Measurements from ENCODE around the gene BACH2. TPM values are rescaled to one million over a fixed set of nuclear protein-coding genes. Genes with fewer than 3 reads are reported as not detected.

Gene BACH2
- total RNA-seq, 2 donors from 2014 or later, result 0.52 to 1.2 TPM

GRCh38 chr6:90098627-90099026 is 198.0 kb downstream of the BACH2 start:
- no peaks in the 10 kb centered on the region for H3K27me3 ChIP-seq
- DNase-seq, result no peak
- H3K9me3 ChIP-seq, result no peaks in the 10 kb centered on the region
- H3K36me3 ChIP-seq, result no peaks in the 10 kb centered on the region
- H3K27ac ChIP-seq, result no peak overlapping the region
- H3K4me1 ChIP-seq, result peaks cover 7% of the 10 kb centered on the region
- no peak for TF ChIP-seq CTCF (IDR thresholded peaks at IDR 0.05)
- no peak overlapping the region for H3K9ac ChIP-seq (ENCODE audit: low read depth in 2 of 2, low read length in 2 of 2)
- no peak overlapping the region for H3K4me3 ChIP-seq
- intact Hi-C loops (cut with DNase I), result no loop called here

GRCh38 chr6:90098001-90098531 is 198.6 kb downstream of the BACH2 start:
- intact Hi-C loops (cut with DNase I), result no loop called here
- Histone ChIP-seq H3K27ac (no peak overlapping the region), H3K9me3 (no peaks in the 10 kb centered on the region), H3K36me3 (no peaks in the 10 kb centered on the region), H3K4me1 (peaks cover 2% of the 10 kb centered on the region), H3K27me3 (no peaks in the 10 kb centered on the region), H3K4me3 (no peak overlapping the region), H3K9ac (ENCODE audit: low read depth in 2 of 2, low read length in 2 of 2) (no peak overlapping the region)
- no peak for TF ChIP-seq CTCF (IDR thresholded peaks at IDR 0.05)
- no peak for DNase-seq

- intact Hi-C loops (cut with DNase I), result no loop called here
- TF ChIP-seq CTCF (IDR thresholded peaks at IDR 0.05), result no peak
- H3K27ac ChIP-seq, result no peak overlapping the region
- H3K9ac ChIP-seq (ENCODE audit: low read depth in 2 of 2, low read length in 2 of 2), result no peak overlapping the region
- no peaks in the 10 kb centered on the region for H3K9me3 ChIP-seq
- no peaks in the 10 kb centered on the region for H3K4me1 ChIP-seq
- H3K4me3 ChIP-seq, result no peak overlapping the region
- H3K27me3 ChIP-seq, result no peaks in the 10 kb centered on the region
- no peak for DNase-seq
- no peaks in the 10 kb centered on the region for H3K36me3 ChIP-seq
Measured at GRCh38 chr6:90097356-90097755, 199.3 kb downstream of the BACH2 start.

GRCh38 chr6:90096818-90097217 is 199.8 kb downstream of the BACH2 start:
- no peak overlapping the region for H3K4me3 ChIP-seq
- no peak for DNase-seq
- no peaks in the 10 kb centered on the region for H3K9me3 ChIP-seq
- no peak for TF ChIP-seq CTCF (IDR thresholded peaks at IDR 0.05)
- H3K4me1 ChIP-seq, result no peaks in the 10 kb centered on the region
- intact Hi-C loops (cut with DNase I), result no loop called here
- H3K27me3 ChIP-seq, result no peaks in the 10 kb centered on the region
- H3K36me3 ChIP-seq, result no peaks in the 10 kb centered on the region
- H3K9ac ChIP-seq (ENCODE audit: low read depth in 2 of 2, low read length in 2 of 2), result no peak overlapping the region
- no peak overlapping the region for H3K27ac ChIP-seq

- H3K36me3 ChIP-seq, result no peaks in the 10 kb centered on the region
- H3K9ac ChIP-seq (ENCODE audit: low read depth in 2 of 2, low read length in 2 of 2), result no peak overlapping the region
- H3K9me3 ChIP-seq, result no peaks in the 10 kb centered on the region
- H3K27me3 ChIP-seq, result no peaks in the 10 kb centered on the region
- H3K4me3 ChIP-seq, result no peak overlapping the region
- DNase-seq, result no peak
- intact Hi-C loops (cut with DNase I), result no loop called here
- H3K4me1 ChIP-seq, result no peaks in the 10 kb centered on the region
- no peak for TF ChIP-seq CTCF (IDR thresholded peaks at IDR 0.05)
- H3K27ac ChIP-seq, result no peak overlapping the region
Measured at GRCh38 chr6:90095788-90096187, 200.9 kb downstream of the BACH2 start.
